ENCODE data around the gene CLNK. TPM values are rescaled to one million over a fixed set of nuclear protein-coding genes. Genes with fewer than 3 reads are reported as not detected.

Gene CLNK
- total RNA-seq, 4 donors from 2014 or later: not detected

GRCh38 chr4:10581022-10581421 is 103.5 kb downstream of the CLNK start:
- WGBS, 2 donors: 43 to 65% methylated on average over 3 of the region's 3 CpGs
- H3K4me3 ChIP-seq (replicated peaks in 1 of 3): no peak overlapping the region
- intact Hi-C loops (cut with DNase I): no loop called here

DNA sequence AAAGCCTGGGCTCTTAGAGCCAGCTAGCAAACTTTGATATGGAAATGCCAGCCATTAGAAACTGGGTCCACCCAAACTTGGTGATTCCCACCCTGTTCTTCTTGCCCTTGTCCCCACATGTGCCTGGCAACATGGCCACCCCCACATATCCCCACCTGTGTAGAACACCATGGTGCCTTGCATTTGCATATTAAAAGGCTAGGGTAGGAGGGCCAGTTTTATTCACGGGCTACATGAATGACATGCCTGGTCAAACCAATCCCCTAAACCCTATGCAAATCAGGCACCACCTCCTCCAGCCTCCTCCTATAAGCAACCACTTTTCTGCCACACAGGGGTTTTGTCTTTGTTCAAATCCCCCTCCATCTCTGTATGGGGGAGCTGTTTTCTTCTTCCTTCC is 104.9 kb downstream of the CLNK start:
- intact Hi-C loops (cut with DNase I): no loop called here
- no peak overlapping the region for H3K27ac ChIP-seq
- no peaks in the 10 kb centered on the region for H3K36me3 ChIP-seq
- 76 to 84% methylated on average over 1 of the region's 1 CpG for WGBS, 2 donors
- H3K9me3 ChIP-seq: no peaks in the 10 kb centered on the region
- no peak for DNase-seq
- H3K27me3 ChIP-seq: no peaks in the 10 kb centered on the region
- peaks cover 0 to 6% of the 10 kb centered on the region in 2 donors for H3K4me1 ChIP-seq
- no peak overlapping the region for H3K4me3 ChIP-seq (replicated peaks in 1 of 3)
- TF ChIP-seq POLR2A (IDR thresholded peaks at IDR 0.05): no peak
- TF ChIP-seq, protein P1, sequence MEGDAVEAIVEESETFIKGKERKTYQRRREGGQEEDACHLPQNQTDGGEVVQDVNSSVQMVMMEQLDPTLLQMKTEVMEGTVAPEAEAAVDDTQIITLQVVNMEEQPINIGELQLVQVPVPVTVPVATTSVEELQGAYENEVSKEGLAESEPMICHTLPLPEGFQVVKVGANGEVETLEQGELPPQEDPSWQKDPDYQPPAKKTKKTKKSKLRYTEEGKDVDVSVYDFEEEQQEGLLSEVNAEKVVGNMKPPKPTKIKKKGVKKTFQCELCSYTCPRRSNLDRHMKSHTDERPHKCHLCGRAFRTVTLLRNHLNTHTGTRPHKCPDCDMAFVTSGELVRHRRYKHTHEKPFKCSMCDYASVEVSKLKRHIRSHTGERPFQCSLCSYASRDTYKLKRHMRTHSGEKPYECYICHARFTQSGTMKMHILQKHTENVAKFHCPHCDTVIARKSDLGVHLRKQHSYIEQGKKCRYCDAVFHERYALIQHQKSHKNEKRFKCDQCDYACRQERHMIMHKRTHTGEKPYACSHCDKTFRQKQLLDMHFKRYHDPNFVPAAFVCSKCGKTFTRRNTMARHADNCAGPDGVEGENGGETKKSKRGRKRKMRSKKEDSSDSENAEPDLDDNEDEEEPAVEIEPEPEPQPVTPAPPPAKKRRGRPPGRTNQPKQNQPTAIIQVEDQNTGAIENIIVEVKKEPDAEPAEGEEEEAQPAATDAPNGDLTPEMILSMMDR (IDR thresholded peaks at IDR 0.05): no peak

More at GRCh38 chr4:10581022-10581421, 103.5 kb downstream of the CLNK start:
- no peak for DNase-seq
- no peak overlapping the region for H3K27ac ChIP-seq
- no peak for TF ChIP-seq POLR2A (IDR thresholded peaks at IDR 0.05)
- TF ChIP-seq, protein P1 (IDR thresholded peaks at IDR 0.05): no peak
- no peaks in the 10 kb centered on the region for H3K36me3 ChIP-seq
- no peaks in the 10 kb centered on the region for H3K27me3 ChIP-seq
- no peaks in the 10 kb centered on the region for H3K9me3 ChIP-seq
- H3K4me1 ChIP-seq: peaks cover 0 to 6% of the 10 kb centered on the region in 2 donors

GRCh38 chr4:10577508-10578426 is 106.8 kb downstream of the CLNK start:
- no peak overlapping the region for H3K27ac ChIP-seq
- H3K36me3 ChIP-seq: no peaks in the 10 kb centered on the region
- no peak overlapping the region for H3K4me3 ChIP-seq (replicated peaks in 1 of 3)
- intact Hi-C loops (cut with DNase I): no loop called here
- 35 to 47% methylated on average over 11 of the region's 11 CpGs for WGBS, 2 donors
- H3K4me1 ChIP-seq: no peaks in the 10 kb centered on the region
- TF ChIP-seq, protein P1 (IDR thresholded peaks at IDR 0.05): no peak
- no peaks in the 10 kb centered on the region for H3K9me3 ChIP-seq
- DNase-seq: no peak
- no peaks in the 10 kb centered on the region for H3K27me3 ChIP-seq

- no peak for DNase-seq
- Histone ChIP-seq H3K27me3 (no peaks in the 10 kb centered on the region), H3K4me3 (replicated peaks in 1 of 3) (no peak overlapping the region), H3K9me3 (no peaks in the 10 kb centered on the region), H3K36me3 (no peaks in the 10 kb centered on the region), H3K27ac (no peak overlapping the region), H3K4me1 (no peaks in the 10 kb centered on the region)
- intact Hi-C loops (cut with DNase I): no loop called here
- 0% methylated on average over 1 of the region's 1 CpG for WGBS, 2 donors
- TF ChIP-seq POLR2A (IDR thresholded peaks at IDR 0.05): no peak
- TF ChIP-seq, protein P1 (IDR thresholded peaks at IDR 0.05): no peak
Measured at GRCh38 chr4:10577018-10577417, 107.5 kb downstream of the CLNK start.

DNA sequence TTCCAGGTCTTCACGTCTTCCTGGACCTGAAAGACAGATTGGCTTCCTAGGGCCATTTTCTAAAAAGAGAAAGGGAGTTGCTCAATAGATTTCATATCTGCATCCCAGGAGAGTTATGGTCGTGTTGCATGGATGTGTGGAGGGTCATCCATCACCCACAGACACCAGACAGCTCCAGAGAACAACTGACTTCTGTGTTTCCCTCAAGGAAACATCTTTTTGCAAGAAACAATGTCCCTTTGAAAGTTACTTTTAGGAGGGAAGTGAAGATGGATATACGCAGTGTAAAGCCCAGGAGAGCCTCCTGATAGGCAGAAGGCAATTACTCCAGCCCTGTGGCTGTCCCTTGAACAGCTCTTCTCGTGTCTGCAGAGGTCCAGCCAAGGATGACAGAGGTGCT is 108.3 kb downstream of the CLNK start:
- H3K9me3 ChIP-seq: no peaks in the 10 kb centered on the region
- no peaks in the 10 kb centered on the region for H3K27me3 ChIP-seq
- no peak overlapping the region for H3K27ac ChIP-seq
- WGBS, 2 donors: 77 to 82% methylated on average over 4 of the region's 4 CpGs
- no peaks in the 10 kb centered on the region for H3K4me1 ChIP-seq
- intact Hi-C loops (cut with DNase I): no loop called here
- TF ChIP-seq, protein P1 (IDR thresholded peaks at IDR 0.05): no peak
- no peak for TF ChIP-seq POLR2A (IDR thresholded peaks at IDR 0.05)
- no peak overlapping the region for H3K4me3 ChIP-seq (replicated peaks in 1 of 3)
- DNase-seq: no peak
- no peaks in the 10 kb centered on the region for H3K36me3 ChIP-seq
